GM18951 (cell line): Measurements from ENCODE around the gene MRPL4.

Source experiments
- POLR2A ChIP-seq: IDR thresholded peaks from 4 replicates; pipeline ENCODE4 v1.6.1; 2011; ENCODE audit warnings: mild to moderate bottlenecking; ENCODE audit not compliant: insufficient read length, insufficient read depth; ENCODE audit errors: extremely low read depth
- in situ Hi-C: fragments of 300-500 bp; cut with MboI; formaldehyde crosslinking; loops from one replicate; pipeline ENCODE4 v1.12.0; 2022; ENCODE audit warnings: low sequenced_read_pairs, mixed read lengths, inconsistent platforms; ENCODE audit not compliant: unreplicated experiment

Gene MRPL4

GRCh38 chr19:10292789-10293636 is 41.0 kb downstream of the MRPL4 start:
- no peak for TF ChIP-seq POLR2A
- in situ Hi-C loops, result no loop called here

GRCh38 chr19:10293637-10294367 is 41.8 kb downstream of the MRPL4 start:
- in situ Hi-C loops, result no loop called here
- no peak for TF ChIP-seq POLR2A

GRCh38 chr19:10294368-10294697 is 42.3 kb downstream of the MRPL4 start:
- no peak for TF ChIP-seq POLR2A
- in situ Hi-C loops, result no loop called here

GRCh38 chr19:10295305-10295846 is 43.4 kb downstream of the MRPL4 start:
- TF ChIP-seq POLR2A, result peak; percentile 47
- in situ Hi-C loops, result no loop called here

GRCh38 chr19:10295847-10296591 is 44.0 kb downstream of the MRPL4 start:
- no peak for TF ChIP-seq POLR2A
- in situ Hi-C loops, result no loop called here

- TF ChIP-seq POLR2A, result no peak
- in situ Hi-C loops, result no loop called here
Measured at GRCh38 chr19:10299545-10300458, 47.8 kb downstream of the MRPL4 start.

- in situ Hi-C loops, result no loop called here
- TF ChIP-seq POLR2A, result no peak
Measured at GRCh38 chr19:10305139-10305806, 53.3 kb downstream of the MRPL4 start.

GRCh38 chr19:10306327-10306726 is 54.3 kb downstream of the MRPL4 start:
- no peak for TF ChIP-seq POLR2A
- in situ Hi-C loops, result no loop called here

- no peak for TF ChIP-seq POLR2A
- in situ Hi-C loops, result no loop called here
Measured at GRCh38 chr19:10309423-10309822, 57.4 kb downstream of the MRPL4 start, which contains the start of gene ZGLP1. Gene ZGLP1, minus strand, starts transcription at chr19:10309815.
